Effector CD8-positive, alpha-beta T cell (primary cell): ENCODE data around the gene SLC26A2.
A peak's percentile ranks its signal among the peaks of the same experiment; 100 is the strongest.

ENCODE experiments used
- DNase-seq: peaks from one replicate; lab custom pipeline; 2025; lab: John Stamatoyannopoulos, UW

The SLC26A2 gene

GRCh38 chr5:149962601-149963300 is 2.2 kb downstream of the SLC26A2 start:
- no peak for DNase-seq

GRCh38 chr5:149963729-149964128 is 3.2 kb downstream of the SLC26A2 start:
- DNase-seq, result no peak

GRCh38 chr5:149966946-149967345 is 6.4 kb downstream of the SLC26A2 start:
- no peak for DNase-seq

GRCh38 chr5:149969181-149969930 is 8.8 kb downstream of the SLC26A2 start:
- no peak for DNase-seq

- DNase-seq, result no peak
Measured at GRCh38 chr5:149975409-149975808, 14.9 kb downstream of the SLC26A2 start.

- DNase-seq, result no peak
Measured at GRCh38 chr5:149979896-149980295, 19.3 kb downstream of the SLC26A2 start.

GRCh38 chr5:149981206-149981605 is 20.6 kb downstream of the SLC26A2 start:
- DNase-seq, result no peak

- DNase-seq, result no peak
Measured at GRCh38 chr5:149982505-149982904, 21.9 kb downstream of the SLC26A2 start.

- DNase-seq, result no peak
Measured at GRCh38 chr5:149988126-149988525, 27.6 kb downstream of the SLC26A2 start.

GRCh38 chr5:149990518-149991376 is 30.2 kb downstream of the SLC26A2 start:
- peak; percentile 43 for DNase-seq

GRCh38 chr5:149993471-149993870 is 32.9 kb downstream of the SLC26A2 start:
- DNase-seq, result no peak

GRCh38 chr5:149995385-149996204 is 35.0 kb downstream of the SLC26A2 start:
- DNase-seq, result no peak

GRCh38 chr5:149996205-149996890 is 35.8 kb downstream of the SLC26A2 start:
- DNase-seq, result no peak

GRCh38 chr5:149998281-149998680 is 37.7 kb downstream of the SLC26A2 start:
- DNase-seq, result no peak

GRCh38 chr5:149999359-149999758 is 38.8 kb downstream of the SLC26A2 start:
- DNase-seq, result no peak

GRCh38 chr5:149999866-150000255 is 39.3 kb downstream of the SLC26A2 start:
- DNase-seq, result no peak

GRCh38 chr5:150000256-150000989 is 39.9 kb downstream of the SLC26A2 start, which contains the start of the genes HMGXB3 and TIGD6:
TSS of gene HMGXB3 (plus strand) at chr5:150000739. CDS start at chr5:150004853, 4,114 bp downstream.
TSS of gene TIGD6 (minus strand) at chr5:150000654. CDS start at chr5:149996348, 4,306 bp downstream.
- peak; percentile 67 for DNase-seq

- DNase-seq, result peak; percentile 18
Measured at GRCh38 chr5:150000990-150001659, 40.6 kb downstream of the SLC26A2 start.
